WI38 (cell line): ENCODE measurements around the gene ZFP28.
A peak's percentile ranks its signal among the peaks of the same experiment; 100 is the strongest.

ENCODE experiments used
- H3K4me3 ChIP-seq: 2 replicates; pipeline ENCODE4 v1.5.1; 2011; ENCODE audit warnings: low read depth, mild to moderate bottlenecking, control low read depth, low read length
- TF ChIP-seq, protein P1 (sequence below): IDR thresholded peaks from 2 replicates; pipeline ENCODE4 v1.5.1; 2012; ENCODE audit warnings: low read depth, mild to moderate bottlenecking, control low read depth, low read length

Gene ZFP28

DNA sequence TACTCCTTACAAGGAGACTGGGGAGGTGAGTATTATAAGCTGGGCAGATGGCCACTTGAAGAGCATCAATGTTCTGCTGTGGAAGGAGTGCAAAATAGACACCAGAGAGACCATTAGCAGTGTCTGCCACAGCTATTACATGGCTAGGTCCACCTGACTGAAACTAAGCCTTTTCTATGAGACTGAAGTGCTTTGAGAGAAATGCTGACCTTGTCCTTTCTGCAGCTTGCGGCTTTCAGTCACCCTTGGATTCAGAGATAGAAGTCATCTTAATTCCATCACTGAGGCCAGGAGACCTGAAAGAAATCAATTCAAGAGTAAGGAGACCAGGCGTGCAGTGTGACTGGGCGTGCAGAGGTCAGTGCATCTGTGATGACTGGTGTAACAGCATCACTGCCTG, 1.3 kb upstream of the ZFP28 start:
- TF ChIP-seq, protein P1, sequence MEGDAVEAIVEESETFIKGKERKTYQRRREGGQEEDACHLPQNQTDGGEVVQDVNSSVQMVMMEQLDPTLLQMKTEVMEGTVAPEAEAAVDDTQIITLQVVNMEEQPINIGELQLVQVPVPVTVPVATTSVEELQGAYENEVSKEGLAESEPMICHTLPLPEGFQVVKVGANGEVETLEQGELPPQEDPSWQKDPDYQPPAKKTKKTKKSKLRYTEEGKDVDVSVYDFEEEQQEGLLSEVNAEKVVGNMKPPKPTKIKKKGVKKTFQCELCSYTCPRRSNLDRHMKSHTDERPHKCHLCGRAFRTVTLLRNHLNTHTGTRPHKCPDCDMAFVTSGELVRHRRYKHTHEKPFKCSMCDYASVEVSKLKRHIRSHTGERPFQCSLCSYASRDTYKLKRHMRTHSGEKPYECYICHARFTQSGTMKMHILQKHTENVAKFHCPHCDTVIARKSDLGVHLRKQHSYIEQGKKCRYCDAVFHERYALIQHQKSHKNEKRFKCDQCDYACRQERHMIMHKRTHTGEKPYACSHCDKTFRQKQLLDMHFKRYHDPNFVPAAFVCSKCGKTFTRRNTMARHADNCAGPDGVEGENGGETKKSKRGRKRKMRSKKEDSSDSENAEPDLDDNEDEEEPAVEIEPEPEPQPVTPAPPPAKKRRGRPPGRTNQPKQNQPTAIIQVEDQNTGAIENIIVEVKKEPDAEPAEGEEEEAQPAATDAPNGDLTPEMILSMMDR, result no peak
- no peak overlapping the region for H3K4me3 ChIP-seq

DNA sequence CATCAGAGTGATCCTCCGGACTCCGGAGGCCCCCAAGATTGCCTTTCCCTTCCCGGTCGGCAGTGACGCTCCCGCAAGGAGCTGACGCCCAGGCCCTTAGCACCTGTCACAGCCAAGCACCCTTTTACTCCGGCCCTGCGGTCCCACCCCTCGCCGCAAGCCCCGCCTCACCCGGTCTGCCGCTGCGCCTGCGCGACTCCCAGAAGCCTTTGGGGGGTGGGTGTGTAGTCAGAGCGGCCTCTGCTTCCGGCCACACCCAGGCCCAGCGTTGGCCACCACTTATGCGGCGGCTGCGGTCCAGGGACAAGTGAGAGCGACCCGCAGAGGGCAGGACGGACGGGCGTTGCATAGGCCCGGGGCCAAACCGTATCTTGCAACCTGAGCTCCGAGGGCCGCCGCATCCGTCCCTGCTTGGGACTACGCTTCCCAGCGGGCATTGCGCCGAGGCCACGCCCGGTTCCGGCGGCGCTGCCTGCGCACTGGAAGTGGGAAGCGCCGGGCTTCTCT, 441 bp upstream of the ZFP28 start:
- TF ChIP-seq, protein P1, result no peak
- H3K4me3 ChIP-seq, result peak overlapping the region; percentile 75

DNA sequence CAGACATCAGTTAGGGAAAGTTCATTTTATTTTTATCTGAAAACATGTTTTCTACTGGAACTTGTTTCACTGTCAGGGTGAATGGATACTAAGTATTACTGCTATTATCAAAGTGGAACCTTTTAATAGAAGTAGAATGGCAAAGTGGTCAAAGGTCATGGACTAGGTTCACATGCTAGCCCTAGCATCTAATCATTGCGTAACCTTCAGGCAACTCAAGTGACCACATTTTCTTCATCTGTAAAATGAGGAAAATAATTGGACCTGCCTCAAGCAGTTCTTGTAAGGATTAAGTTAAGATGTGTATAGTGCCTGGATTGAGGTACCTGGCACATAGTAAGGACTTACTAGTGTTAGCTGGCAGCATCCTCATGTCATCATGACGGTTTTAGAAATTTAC, 5.0 kb downstream of the ZFP28 start:
- TF ChIP-seq, protein P1, result no peak
- no peak overlapping the region for H3K4me3 ChIP-seq

DNA sequence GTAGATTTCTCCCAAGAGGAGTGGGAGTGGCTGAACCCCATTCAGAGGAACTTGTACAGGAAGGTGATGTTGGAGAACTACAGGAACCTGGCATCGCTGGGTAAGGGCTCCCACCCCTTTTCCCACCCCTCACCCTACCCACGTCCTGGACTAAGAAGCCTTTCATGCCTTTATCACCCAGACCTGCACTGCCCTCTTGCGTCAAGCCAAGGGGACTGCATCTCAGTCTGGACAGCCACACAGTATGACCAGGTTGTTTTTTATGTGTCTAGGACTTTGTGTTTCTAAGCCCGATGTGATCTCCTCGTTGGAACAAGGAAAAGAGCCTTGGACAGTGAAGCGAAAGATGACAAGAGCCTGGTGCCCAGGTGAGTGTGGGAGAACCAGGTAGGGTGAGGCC, 8.8 kb downstream of the ZFP28 start:
- no peak overlapping the region for H3K4me3 ChIP-seq
- TF ChIP-seq, protein P1, result 0 out of 2 replicates have a peak, but pooled peaks have one; percentile 17

DNA sequence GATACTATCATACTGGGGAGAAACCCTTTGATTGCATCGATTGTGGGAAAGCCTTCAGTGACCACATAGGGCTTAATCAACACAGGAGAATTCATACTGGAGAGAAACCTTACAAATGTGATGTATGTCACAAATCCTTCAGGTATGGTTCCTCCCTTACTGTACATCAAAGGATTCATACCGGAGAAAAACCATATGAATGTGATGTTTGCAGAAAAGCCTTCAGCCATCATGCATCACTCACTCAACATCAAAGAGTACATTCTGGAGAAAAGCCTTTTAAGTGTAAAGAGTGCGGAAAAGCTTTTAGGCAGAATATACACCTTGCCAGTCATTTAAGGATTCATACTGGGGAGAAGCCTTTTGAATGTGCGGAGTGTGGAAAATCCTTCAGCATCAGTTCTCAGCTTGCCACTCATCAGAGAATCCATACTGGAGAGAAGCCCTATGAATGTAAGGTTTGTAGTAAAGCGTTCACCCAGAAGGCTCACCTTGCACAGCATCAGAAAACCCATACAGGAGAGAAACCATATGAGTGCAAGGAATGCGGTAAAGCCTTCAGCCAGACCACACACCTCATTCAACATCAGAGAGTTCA, 15.6 kb downstream of the ZFP28 start:
- TF ChIP-seq, protein P1, result no peak
- H3K4me3 ChIP-seq, result no peak overlapping the region

DNA sequence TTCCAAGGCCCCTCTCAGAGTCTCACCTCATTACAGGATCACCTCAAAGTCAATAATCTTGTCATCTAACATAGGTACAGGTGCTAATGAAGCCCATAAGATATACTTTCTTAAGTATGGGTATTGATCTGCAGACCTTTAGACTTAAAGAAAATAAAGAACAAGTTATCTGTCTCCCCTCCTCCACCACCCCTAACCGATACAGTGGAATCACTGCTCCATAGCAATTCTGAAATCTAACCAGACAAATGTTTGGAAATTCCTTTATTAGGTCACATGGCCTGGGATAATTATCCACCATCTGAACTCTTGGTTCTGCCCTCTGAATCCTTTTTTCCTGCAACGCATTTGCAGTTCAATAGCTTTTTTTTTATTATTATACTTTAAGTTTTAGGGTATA, 24.0 kb downstream of the ZFP28 start:
- TF ChIP-seq, protein P1, result no peak
- H3K4me3 ChIP-seq, result no peak overlapping the region

DNA sequence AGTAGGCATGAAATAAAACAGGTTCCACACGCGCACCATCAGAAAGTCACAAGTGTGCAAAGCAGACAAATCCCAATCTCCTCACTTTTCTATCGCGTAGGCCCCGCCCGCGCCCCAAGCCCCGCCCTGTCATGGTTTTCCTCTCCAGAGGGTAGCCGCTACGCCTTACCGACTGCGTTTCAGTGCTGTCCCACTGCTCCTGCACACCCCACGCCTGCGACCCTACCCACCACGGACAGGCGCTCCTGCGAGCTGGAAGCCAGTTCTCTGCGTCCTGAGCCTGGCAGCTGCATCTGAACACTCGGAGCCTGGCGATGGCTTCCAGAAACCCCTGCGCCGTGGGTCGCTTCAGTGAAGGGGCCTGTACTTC, 28.1 kb downstream of the ZFP28 start:
- TF ChIP-seq, protein P1, result no peak
- peak overlapping the region; percentile 77 for H3K4me3 ChIP-seq
